HEK293T (cell line): ENCODE results near the gene CPEB4.

ENCODE experiments used
- ARNT ChIP-seq: fragments of 450-650 bp; IDR thresholded peaks from 2 replicates; pipeline ENCODE4 v1.6.1; 2017; ENCODE audit warnings: mild to moderate bottlenecking
- BHLHE40 ChIP-seq: fragments of 450-650 bp; IDR thresholded peaks from 2 replicates; pipeline ENCODE4 v1.6.1; 2016; ENCODE audit warnings: mild to moderate bottlenecking, moderate library complexity, borderline replicate concordance
- ELF4 ChIP-seq: fragments of 450-650 bp; IDR thresholded peaks from 2 replicates; pipeline ENCODE4 v1.6.1; 2017; ENCODE audit warnings: antibody characterized with exemption
- FOXA1 ChIP-seq: fragments of 450-650 bp; IDR thresholded peaks from 2 replicates; pipeline ENCODE4 v1.6.1; 2016; ENCODE audit warnings: mild to moderate bottlenecking
- LEF1 ChIP-seq: fragments of 450-650 bp; IDR thresholded peaks from 2 replicates; pipeline ENCODE4 v1.6.1; 2017; ENCODE audit warnings: mild to moderate bottlenecking, borderline replicate concordance
- NFRKB ChIP-seq: fragments of 450-650 bp; IDR thresholded peaks from 2 replicates; pipeline ENCODE4 v1.6.1; 2016; ENCODE audit warnings: mild to moderate bottlenecking, moderate library complexity
- SP1 ChIP-seq: fragments of 450-650 bp; IDR thresholded peaks from 2 replicates; pipeline ENCODE4 v1.6.1; 2017
- SUZ12 ChIP-seq: fragments of 450-650 bp; IDR thresholded peaks from 2 replicates; pipeline ENCODE4 v1.6.1; 2016; ENCODE audit warnings: mild to moderate bottlenecking
- ZNF384 ChIP-seq: fragments of 450-650 bp; IDR thresholded peaks from 2 replicates; pipeline ENCODE4 v1.6.1; 2016
- TF ChIP-seq, protein P1 (sequence below): fragments of 450-650 bp; IDR thresholded peaks from 2 replicates; pipeline ENCODE4 v1.6.1; 2016

GRCh38 chr5:173941102-173941501 lies 53.0 kb downstream of the CPEB4 start:
- TF ChIP-seq SP1 (no peak), BHLHE40 (no peak), ARNT (no peak), ZNF384 (no peak), FOXA1 (no peak), ELF4 (no peak), NFRKB (no peak), SUZ12 (no peak), LEF1 (no peak)
- TF ChIP-seq, protein P1, sequence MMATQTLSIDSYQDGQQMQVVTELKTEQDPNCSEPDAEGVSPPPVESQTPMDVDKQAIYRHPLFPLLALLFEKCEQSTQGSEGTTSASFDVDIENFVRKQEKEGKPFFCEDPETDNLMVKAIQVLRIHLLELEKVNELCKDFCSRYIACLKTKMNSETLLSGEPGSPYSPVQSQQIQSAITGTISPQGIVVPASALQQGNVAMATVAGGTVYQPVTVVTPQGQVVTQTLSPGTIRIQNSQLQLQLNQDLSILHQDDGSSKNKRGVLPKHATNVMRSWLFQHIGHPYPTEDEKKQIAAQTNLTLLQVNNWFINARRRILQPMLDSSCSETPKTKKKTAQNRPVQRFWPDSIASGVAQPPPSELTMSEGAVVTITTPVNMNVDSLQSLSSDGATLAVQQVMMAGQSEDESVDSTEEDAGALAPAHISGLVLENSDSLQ: no peak
